Gastroesophageal sphincter (tissue), 4 donors: ENCODE results near the gene RHBDF2. TPM values are rescaled to one million over a fixed set of nuclear protein-coding genes. Genes with fewer than 3 reads are reported as not detected.
A peak's percentile ranks its signal among the peaks of the same experiment; 100 is the strongest.

Experiments
- ATAC-seq: fragments of 150-250 bp; one replicate; pipeline ENCODE4 v1.9.1; 2016; ENCODE audit warnings: mild to moderate bottlenecking, moderate library complexity
- H3K27ac ChIP-seq, 4 donors: fragments of 200-600 bp; sonication (generic) in 3 of 4; 1 replicate in 3 of 4; 2 replicates in 1 of 4; pipeline ENCODE4 v1.5.1; 2016 to 2019
- H3K27me3 ChIP-seq: fragments of 200-600 bp; sonication (generic); one replicate; pipeline ENCODE4 v1.5.1; 2019
- H3K36me3 ChIP-seq, 2 donors: fragments of 200-600 bp; sonication (generic); one replicate each; pipeline ENCODE4 v1.5.1; 2019; ENCODE audit warnings: control low read depth in 1 of 2
- H3K4me1 ChIP-seq, 3 donors: fragments of 200-600 bp; sonication (generic); 1 replicate in 2 of 3; 2 replicates in 1 of 3; pipeline ENCODE4 v1.5.1; 2016 to 2019; ENCODE audit warnings: control low read depth in 2 of 3
- H3K4me3 ChIP-seq, 2 donors: fragments of 200-600 bp; sonication (generic); one replicate each; pipeline ENCODE4 v1.5.1; 2019; ENCODE audit warnings: mild to moderate bottlenecking in 1 of 2, moderate library complexity in 1 of 2
- H3K9me3 ChIP-seq, 3 donors: fragments of 200-600 bp; sonication (generic); one replicate each; pipeline ENCODE4 v1.5.1; 2017 to 2019; ENCODE audit warnings: control low read depth in 2 of 3
- CTCF ChIP-seq, 4 experiments: fragments of 200-600 bp in 2 of 4; fragments of 450-650 bp in 2 of 4; sonication (generic) in 1 of 4; IDR thresholded peaks; one replicate each; pipeline ENCODE4 v1.5.1; 2017 to 2019; ENCODE audit warnings: antibody characterized with exemption in 4 of 4, mild to moderate bottlenecking in 2 of 4, moderate library complexity in 2 of 4
- EP300 ChIP-seq: sonication (generic); formaldehyde crosslinking; IDR thresholded peaks from one replicate; pipeline ENCODE4 v1.6.1; 2017; ENCODE audit warnings: antibody characterized with exemption, mild to moderate bottlenecking
- POLR2A ChIP-seq, 2 donors: fragments of 450-650 bp; IDR thresholded peaks; one replicate each; pipeline ENCODE4 v1.6.1; 2017; ENCODE audit warnings: antibody characterized with exemption in 2 of 2, mild to moderate bottlenecking in 2 of 2, moderate library complexity in 1 of 2
- POLR2AphosphoS5 ChIP-seq: sonication (generic); formaldehyde crosslinking; IDR thresholded peaks from one replicate; pipeline ENCODE4 v1.6.1; 2017; ENCODE audit warnings: antibody characterized with exemption
- WGBS, 2 donors: methylation state at CpG; one replicate each; pipeline ENCODE4 v1.1.5; 2018; ENCODE audit warnings: low coverage in 1 of 2; 5-methylcytosine and 5-hydroxymethylcytosine counted together
- total RNA-seq, 4 donors: library from RNA; depleted of rRNA; stranded (reverse); fragments of >200 nt; gene quantifications; one replicate each; pipeline ENCODE4 v1.1.0, GENCODE V29; 2016

The RHBDF2 gene
- 10 to 100 TPM in 1 of 4 donors, 1 to 10 TPM in 3; 7.3 to 20.5 (median 8.5) TPM for total RNA-seq

DNA sequence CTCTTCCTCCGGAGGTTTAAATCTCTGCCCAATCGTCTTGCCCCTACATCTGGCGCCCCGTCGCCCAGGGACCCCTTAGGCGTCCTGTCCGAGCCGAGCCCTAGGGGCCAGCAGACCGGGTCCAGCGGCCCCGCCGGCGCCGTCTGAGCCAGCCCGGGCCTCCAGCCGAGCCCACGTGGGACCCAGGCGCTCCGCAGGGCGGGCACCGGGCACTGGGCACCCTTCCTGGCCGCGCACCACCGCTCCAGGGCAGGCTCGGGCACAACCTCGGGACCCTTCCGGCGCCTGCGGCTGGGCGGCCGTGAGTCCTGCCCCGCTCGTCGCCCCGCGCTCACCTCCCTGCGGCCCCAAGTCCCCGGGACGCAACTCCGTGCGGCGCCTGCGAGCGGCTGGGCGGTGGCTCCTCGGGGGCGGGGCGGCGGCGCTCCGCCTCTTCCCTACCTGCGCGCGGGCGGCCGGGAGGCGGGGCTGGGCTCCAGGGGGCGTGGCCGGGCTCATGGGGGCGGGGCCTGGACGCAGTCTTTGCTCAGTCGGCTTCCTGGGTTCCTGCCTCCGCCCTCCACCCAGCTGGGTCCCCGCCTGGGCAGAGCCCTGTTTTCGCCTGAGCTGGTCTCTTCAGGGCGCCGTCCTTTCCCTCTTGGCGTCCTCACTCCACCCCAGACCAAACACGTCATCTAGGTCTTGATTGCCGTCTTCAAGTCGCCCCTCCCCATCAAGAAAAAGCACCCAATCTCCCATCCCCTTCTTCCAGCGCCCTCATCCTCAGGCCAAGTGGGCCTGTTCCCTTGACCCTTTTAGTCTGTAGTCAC is at the start of gene RHBDF2:
Gene RHBDF2 (minus strand): TSS at position 406 of the 809 bp plus-strand sequence. CDS start 19,899 bp downstream, outside the sequence.
- Histone ChIP-seq H3K27me3 (peaks cover 11% of the 10 kb centered on the region), H3K36me3 (no peaks in the 10 kb centered on the region), H3K9me3 (no peaks in the 10 kb centered on the region), H3K4me3 (peak within 1 kb of the TSS; percentile 38 to 70), H3K27ac (peak within 1 kb of the TSS in 3 of 4 donors; percentile 82 to 88 (median 82)), H3K4me1 (peaks cover 0 to 52% (median 31%) of the 10 kb centered on the region in 3 donors)
- peak; percentile 91 for ATAC-seq
- WGBS, 2 donors: 8 to 9% methylated on average over 4 to 8 of the region's 72 CpGs
- TF ChIP-seq POLR2A (IDR thresholded peaks at IDR 0.05) (peak; percentile 69 to 75), CTCF (IDR thresholded peaks at IDR 0.05) (peak in 1 of 4 experiments; percentile 18), POLR2AphosphoS5 (peak; percentile 17), EP300 (no peak)

DNA sequence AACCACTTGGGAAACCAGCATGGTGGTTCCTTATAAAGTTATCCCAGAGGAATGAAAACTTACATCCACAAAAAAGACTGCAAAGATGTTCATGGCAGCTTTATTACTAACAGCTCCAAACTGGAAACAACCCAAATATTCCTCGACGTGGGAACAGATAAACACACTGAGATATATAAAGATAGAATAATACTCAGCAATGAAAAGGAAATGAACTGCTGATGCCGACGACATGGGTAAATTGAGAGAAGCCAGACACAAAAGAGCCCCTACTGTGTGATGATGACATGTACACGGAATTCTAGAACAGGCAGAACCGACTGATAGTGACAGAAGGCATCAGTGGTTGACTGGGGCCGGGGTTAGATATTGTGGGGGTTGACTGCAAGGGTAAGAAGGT is 48.3 kb upstream of the RHBDF2 start:
- Histone ChIP-seq H3K36me3 (no peaks in the 10 kb centered on the region), H3K4me3 (no peak overlapping the region), H3K27me3 (peaks cover 4% of the 10 kb centered on the region), H3K9me3 (no peaks in the 10 kb centered on the region), H3K4me1 (peaks cover 0 to 31% (median 9%) of the 10 kb centered on the region in 3 donors), H3K27ac (no peak overlapping the region)
- no peak for TF ChIP-seq POLR2AphosphoS5
- TF ChIP-seq CTCF (IDR thresholded peaks at IDR 0.05): no peak
- no peak for TF ChIP-seq EP300
- no peak for TF ChIP-seq POLR2A (IDR thresholded peaks at IDR 0.05)
- WGBS, 2 donors: 66 to 77% methylated on average over 7 of the region's 7 CpGs
- ATAC-seq: no peak

- Histone ChIP-seq H3K36me3 (no peaks in the 10 kb centered on the region), H3K4me3 (no peak overlapping the region), H3K27ac (no peak overlapping the region), H3K4me1 (peaks cover 0 to 32% (median 13%) of the 10 kb centered on the region in 3 donors), H3K27me3 (peaks cover 4% of the 10 kb centered on the region), H3K9me3 (no peaks in the 10 kb centered on the region)
- TF ChIP-seq EP300 (no peak), POLR2A (IDR thresholded peaks at IDR 0.05) (no peak), POLR2AphosphoS5 (no peak), CTCF (IDR thresholded peaks at IDR 0.05) (no peak)
- no peak for ATAC-seq
- 86 to 90% methylated on average over 8 to 9 of the region's 9 CpGs for WGBS, 2 donors
Observed at GRCh38 chr17:76549215-76549518, 47.9 kb upstream of the RHBDF2 start.

- WGBS, 2 donors: 59 to 83% methylated on average over 2 to 6 of the region's 9 CpGs
- peaks cover 0 to 37% (median 17%) of the 10 kb centered on the region in 3 donors for H3K4me1 ChIP-seq
- no peaks in the 10 kb centered on the region for H3K9me3 ChIP-seq
- H3K27ac ChIP-seq: no peak overlapping the region
- no peaks in the 10 kb centered on the region for H3K36me3 ChIP-seq
- ATAC-seq: no peak
- peaks cover 5% of the 10 kb centered on the region for H3K27me3 ChIP-seq
- TF ChIP-seq POLR2A (IDR thresholded peaks at IDR 0.05) (no peak), CTCF (IDR thresholded peaks at IDR 0.05) (no peak), EP300 (no peak), POLR2AphosphoS5 (no peak)
- no peak overlapping the region for H3K4me3 ChIP-seq
Observed at GRCh38 chr17:76548378-76549214, 47.4 kb upstream of the RHBDF2 start.
